GM23248 (cell line): Measurements from ENCODE around the gene TRIM14. TPM values are rescaled to one million over a fixed set of nuclear protein-coding genes. Genes with fewer than 3 reads are reported as not detected.

Experiments
- DNase-seq: peaks from one replicate; pipeline ENCODE4 v3.0.0-alpha.2; 2015
- H2AFZ ChIP-seq: fragments of 200-600 bp; sonication (generic); 2 replicates; pipeline ENCODE4 v1.6.1; 2016; ENCODE audit warnings: antibody characterized with exemption
- H3F3A ChIP-seq: fragments of 200-600 bp; sonication (generic); 2 replicates; pipeline ENCODE4 v1.6.1; 2016; ENCODE audit warnings: mild to moderate bottlenecking, antibody characterized with exemption, mixed run types; ENCODE audit not compliant: insufficient read depth
- H3K27ac ChIP-seq: fragments of 200-600 bp; sonication (generic); 2 replicates; pipeline ENCODE4 v1.5.1; 2016; ENCODE audit warnings: mild to moderate bottlenecking
- H3K27me3 ChIP-seq: fragments of 200-600 bp; sonication (generic); replicated peaks from 2 replicates; pipeline ENCODE4 v1.6.1; 2016; ENCODE audit warnings: mild to moderate bottlenecking; ENCODE audit not compliant: insufficient read depth
- H3K36me3 ChIP-seq: fragments of 200-600 bp; sonication (generic); 2 replicates; pipeline ENCODE4 v1.6.1; 2016; ENCODE audit warnings: low read depth, mild to moderate bottlenecking
- H3K4me1 ChIP-seq: fragments of 200-600 bp; sonication (generic); 2 replicates; pipeline ENCODE4 v1.6.1; 2016; ENCODE audit warnings: mild to moderate bottlenecking; ENCODE audit not compliant: insufficient read depth
- H3K4me2 ChIP-seq: fragments of 200-600 bp; sonication (generic); one replicate; pipeline ENCODE4 v1.6.1; 2016; ENCODE audit warnings: mild to moderate bottlenecking; ENCODE audit not compliant: unreplicated experiment
- H3K4me3 ChIP-seq: fragments of 200-600 bp; sonication (generic); 2 replicates; pipeline ENCODE4 v1.5.1; 2016; ENCODE audit warnings: mild to moderate bottlenecking
- H3K79me2 ChIP-seq: fragments of 200-600 bp; sonication (generic); 2 replicates; pipeline ENCODE4 v1.6.1; 2016; ENCODE audit warnings: mild to moderate bottlenecking; ENCODE audit not compliant: insufficient read depth
- H3K9ac ChIP-seq: fragments of 200-600 bp; sonication (generic); 2 replicates; pipeline ENCODE4 v1.6.1; 2016; ENCODE audit warnings: mild to moderate bottlenecking
- H3K9me2 ChIP-seq: fragments of 200-600 bp; sonication (generic); 2 replicates; pipeline ENCODE4 v1.6.1; 2016; ENCODE audit warnings: mixed run types, mild to moderate bottlenecking, moderate library complexity; ENCODE audit not compliant: insufficient read depth
- H3K9me3 ChIP-seq: fragments of 200-600 bp; sonication (generic); one replicate; pipeline ENCODE4 v1.6.1; 2017; ENCODE audit warnings: low read depth
- H4K20me1 ChIP-seq: fragments of 200-600 bp; sonication (generic); 2 replicates; pipeline ENCODE4 v1.6.0; 2016; ENCODE audit not compliant: insufficient read depth
- EZH2 ChIP-seq: fragments of 200-600 bp; sonication (generic); IDR thresholded peaks from 2 replicates; pipeline ENCODE4 v1.6.1; 2018; ENCODE audit warnings: antibody characterized with exemption, mild to moderate bottlenecking; ENCODE audit not compliant: insufficient read depth, poor library complexity, severe bottlenecking
- EZH2phosphoT487 ChIP-seq: fragments of 200-600 bp; sonication (generic); IDR thresholded peaks from 2 replicates; pipeline ENCODE4 v1.6.1; 2018; ENCODE audit warnings: antibody characterized with exemption, moderate library complexity, mild to moderate bottlenecking, low read depth; ENCODE audit not compliant: insufficient read depth
- WGBS, 2 experiments: methylation state at CpG; one replicate each; pipeline ENCODE4 v1.1.6; 2015 to 2017; ENCODE audit warnings: low lambda C conversion rate in 2 of 2, low coverage in 1 of 2; ENCODE audit errors: missing lambda C conversion rate in 2 of 2; 5-methylcytosine and 5-hydroxymethylcytosine counted together
- in situ Hi-C: fragments of 300-500 bp; cut with MboI; formaldehyde crosslinking; loops from 2 replicates; pipeline ENCODE4 v1.15.0; 2020
- polyA plus RNA-seq: library from polyadenylated mRNA; unstranded; fragments of >200 nt; fragmentation: Nextera tagmentation; extraction: Ambion mirVana; gene quantifications from 2 replicates; pipeline ENCODE4 v1.2.1, GENCODE V29; 2016
- total RNA-seq: library from RNA; depleted of rRNA; stranded (reverse); fragments of >200 nt; shearing (Covaris generic); gene quantifications from 2 replicates; pipeline ENCODE4 v1.2.3, GENCODE V29; 2014

TRIM14 gene
- total and polyA plus RNA-seq, 2 experiments from 2014 or later = 6.4 to 7.8 TPM

- WGBS, 2 experiments = 63% methylated on average over 4 of the region's 4 CpGs
- H3F3A ChIP-seq = 0 out of 2 replicates have a peak, but pooled peaks cover 5% of the 10 kb centered on the region
- no peak overlapping the region for H2AFZ ChIP-seq
- H3K27me3 ChIP-seq = no peaks in the 10 kb centered on the region
- H3K79me2 ChIP-seq = no peaks in the 10 kb centered on the region
- no peak overlapping the region for H3K4me3 ChIP-seq
- H3K9ac ChIP-seq = no peak overlapping the region
- no peak overlapping the region for H3K4me2 ChIP-seq
- H3K9me3 ChIP-seq = no peaks in the 10 kb centered on the region
- H3K36me3 ChIP-seq = no peaks in the 10 kb centered on the region
- H3K27ac ChIP-seq = no peak overlapping the region
- H3K4me1 ChIP-seq = 0 out of 2 replicates have a peak, but pooled peaks cover 9% of the 10 kb centered on the region
- H3K9me2 ChIP-seq = no peaks in the 10 kb centered on the region
- in situ Hi-C loops = no loop called here
- H4K20me1 ChIP-seq = no peaks in the 10 kb centered on the region
- TF ChIP-seq EZH2 (no peak), EZH2phosphoT487 (no peak)
- no peak for DNase-seq
These were observed 25.1 kb upstream of the TRIM14 start for GRCh38 chr9:98144076-98144475.

GRCh38 chr9:98142925-98143481 lies 24.0 kb upstream of the TRIM14 start:
- H2AFZ ChIP-seq = no peak overlapping the region
- WGBS, 2 experiments = 50 to 65% methylated on average over 8 of the region's 8 CpGs
- no peak for DNase-seq
- no peaks in the 10 kb centered on the region for H3K9me2 ChIP-seq
- H3K9ac ChIP-seq = no peak overlapping the region
- H3K79me2 ChIP-seq = no peaks in the 10 kb centered on the region
- in situ Hi-C loops = no loop called here
- H3K27me3 ChIP-seq = no peaks in the 10 kb centered on the region
- no peak for TF ChIP-seq EZH2phosphoT487
- no peak for TF ChIP-seq EZH2
- no peak overlapping the region for H3K4me2 ChIP-seq
- no peaks in the 10 kb centered on the region for H4K20me1 ChIP-seq
- H3K4me1 ChIP-seq = 0 out of 2 replicates have a peak, but pooled peaks cover 9% of the 10 kb centered on the region
- no peak overlapping the region for H3K27ac ChIP-seq
- no peaks in the 10 kb centered on the region for H3K9me3 ChIP-seq
- H3K36me3 ChIP-seq = no peaks in the 10 kb centered on the region
- H3F3A ChIP-seq = 0 out of 2 replicates have a peak, but pooled peaks cover 5% of the 10 kb centered on the region
- no peak overlapping the region for H3K4me3 ChIP-seq

GRCh38 chr9:98142182-98142907 lies 23.3 kb upstream of the TRIM14 start:
- Histone ChIP-seq H3K9me3 (no peaks in the 10 kb centered on the region), H3K9ac (no peak overlapping the region), H3K79me2 (no peaks in the 10 kb centered on the region), H3K36me3 (no peaks in the 10 kb centered on the region), H3K4me2 (no peak overlapping the region), H3K4me3 (no peak overlapping the region), H2AFZ (no peak overlapping the region), H3K27me3 (no peaks in the 10 kb centered on the region), H3K9me2 (no peaks in the 10 kb centered on the region), H3K27ac (no peak overlapping the region), H3F3A (0 out of 2 replicates have a peak, but pooled peaks cover 3% of the 10 kb centered on the region), H3K4me1 (0 out of 2 replicates have a peak, but pooled peaks cover 9% of the 10 kb centered on the region), H4K20me1 (no peaks in the 10 kb centered on the region)
- TF ChIP-seq EZH2 (no peak), EZH2phosphoT487 (no peak)
- in situ Hi-C loops = no loop called here
- DNase-seq = no peak
- WGBS, 2 experiments = 67 to 69% methylated on average over 13 of the region's 13 CpGs

- in situ Hi-C loops = no loop called here
- Histone ChIP-seq H3K9ac (no peak overlapping the region), H2AFZ (no peak overlapping the region), H3K4me2 (no peak overlapping the region), H3K4me3 (no peak overlapping the region), H3F3A (no peaks in the 10 kb centered on the region), H3K36me3 (no peaks in the 10 kb centered on the region), H3K27me3 (no peaks in the 10 kb centered on the region), H3K9me3 (no peaks in the 10 kb centered on the region), H3K79me2 (no peaks in the 10 kb centered on the region), H3K4me1 (no peaks in the 10 kb centered on the region), H3K9me2 (no peaks in the 10 kb centered on the region), H4K20me1 (no peaks in the 10 kb centered on the region), H3K27ac (no peak overlapping the region)
- no peak for DNase-seq
- TF ChIP-seq EZH2 = no peak
- TF ChIP-seq EZH2phosphoT487 = no peak
- WGBS, 2 experiments = 42 to 46% methylated on average over 5 of the region's 5 CpGs
These were observed 21.5 kb upstream of the TRIM14 start for GRCh38 chr9:98140503-98140902.
